ENCODE measurements around the gene OR10A2. TPM values are rescaled to one million over a fixed set of nuclear protein-coding genes. Genes with fewer than 3 reads are reported as not detected.
"Not testable (repeated sequence)": the region's sequence is repeated elsewhere in the genome, so short reads cannot be mapped to it uniquely, and the experiment has no call there.

OR10A2 gene
- total RNA-seq, 1 donor, result not detected

DNA sequence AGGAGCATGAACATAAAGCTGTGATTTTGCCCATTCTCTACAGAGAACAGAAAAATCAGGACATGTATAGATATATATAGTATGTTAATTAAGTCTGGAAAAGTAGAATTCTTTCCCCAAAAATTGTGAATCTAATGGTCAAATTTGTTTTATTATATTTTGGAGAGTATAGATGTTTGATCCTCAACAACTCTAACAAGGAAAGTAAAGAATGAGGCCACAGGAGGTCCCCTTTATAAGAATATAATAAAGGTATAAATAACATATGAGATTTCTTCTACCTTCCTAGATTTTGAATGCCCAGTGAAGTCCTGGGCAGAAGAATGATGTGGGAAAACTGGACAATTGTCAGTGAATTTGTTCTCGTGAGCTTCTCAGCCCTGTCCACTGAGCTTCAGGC lies 13.5 kb downstream of the OR10A2 start, which contains the start of gene OR10A4:
Gene OR10A4, plus strand, starts transcription at position 301 of the 400 bp plus-strand sequence. Its CDS starts 23 bp downstream, at position 324.
- TF ChIP-seq, protein P1, sequence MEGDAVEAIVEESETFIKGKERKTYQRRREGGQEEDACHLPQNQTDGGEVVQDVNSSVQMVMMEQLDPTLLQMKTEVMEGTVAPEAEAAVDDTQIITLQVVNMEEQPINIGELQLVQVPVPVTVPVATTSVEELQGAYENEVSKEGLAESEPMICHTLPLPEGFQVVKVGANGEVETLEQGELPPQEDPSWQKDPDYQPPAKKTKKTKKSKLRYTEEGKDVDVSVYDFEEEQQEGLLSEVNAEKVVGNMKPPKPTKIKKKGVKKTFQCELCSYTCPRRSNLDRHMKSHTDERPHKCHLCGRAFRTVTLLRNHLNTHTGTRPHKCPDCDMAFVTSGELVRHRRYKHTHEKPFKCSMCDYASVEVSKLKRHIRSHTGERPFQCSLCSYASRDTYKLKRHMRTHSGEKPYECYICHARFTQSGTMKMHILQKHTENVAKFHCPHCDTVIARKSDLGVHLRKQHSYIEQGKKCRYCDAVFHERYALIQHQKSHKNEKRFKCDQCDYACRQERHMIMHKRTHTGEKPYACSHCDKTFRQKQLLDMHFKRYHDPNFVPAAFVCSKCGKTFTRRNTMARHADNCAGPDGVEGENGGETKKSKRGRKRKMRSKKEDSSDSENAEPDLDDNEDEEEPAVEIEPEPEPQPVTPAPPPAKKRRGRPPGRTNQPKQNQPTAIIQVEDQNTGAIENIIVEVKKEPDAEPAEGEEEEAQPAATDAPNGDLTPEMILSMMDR (IDR thresholded peaks at IDR 0.05; ENCODE audit: insufficient read depth, low read length), result no peak
- DNase-seq (ENCODE audit: low read depth), result no peak
- H3K4me3 ChIP-seq (ENCODE audit: low read depth, low read length), result no peak within 1 kb of the TSS

DNA sequence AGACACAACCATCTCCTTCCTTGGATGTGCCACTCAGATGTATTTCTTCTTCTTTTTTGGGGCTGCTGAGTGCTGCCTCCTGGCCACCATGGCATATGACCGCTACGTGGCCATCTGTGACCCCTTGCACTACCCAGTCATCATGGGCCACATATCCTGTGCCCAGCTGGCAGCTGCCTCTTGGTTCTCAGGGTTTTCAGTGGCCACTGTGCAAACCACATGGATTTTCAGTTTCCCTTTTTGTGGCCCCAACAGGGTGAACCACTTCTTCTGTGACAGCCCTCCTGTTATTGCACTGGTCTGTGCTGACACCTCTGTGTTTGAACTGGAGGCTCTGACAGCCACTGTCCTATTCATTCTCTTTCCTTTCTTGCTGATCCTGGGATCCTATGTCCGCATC lies 14.1 kb downstream of the OR10A2 start:
- TF ChIP-seq, protein P1 (IDR thresholded peaks at IDR 0.05; ENCODE audit: insufficient read depth, low read length), result no peak
- H3K4me3 ChIP-seq (ENCODE audit: low read depth, low read length), result no peak overlapping the region
- DNase-seq (ENCODE audit: low read depth), result no peak

DNA sequence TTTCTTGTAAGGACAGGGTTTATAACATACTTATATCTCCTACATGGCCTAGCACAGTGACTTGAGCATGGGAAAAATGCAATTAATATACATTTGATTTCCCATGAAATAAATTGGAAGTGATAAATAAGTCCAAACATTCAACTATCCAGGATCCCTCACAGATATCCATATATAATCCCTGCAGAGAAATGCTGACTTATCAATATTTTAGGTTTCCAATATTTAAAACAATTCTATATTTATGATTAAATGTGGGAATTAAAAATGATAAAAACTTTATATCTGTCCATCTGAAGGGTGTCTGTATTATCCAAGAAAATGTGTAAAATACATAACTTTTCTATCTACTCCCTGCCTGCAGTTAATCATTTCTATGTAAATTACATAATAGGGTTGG lies 19.9 kb downstream of the OR10A2 start:
- TF ChIP-seq, protein P1 (IDR thresholded peaks at IDR 0.05; ENCODE audit: insufficient read depth, low read length), result no peak
- H3K4me3 ChIP-seq (ENCODE audit: low read depth, low read length), result no peak overlapping the region
- DNase-seq (ENCODE audit: low read depth), result no peak

DNA sequence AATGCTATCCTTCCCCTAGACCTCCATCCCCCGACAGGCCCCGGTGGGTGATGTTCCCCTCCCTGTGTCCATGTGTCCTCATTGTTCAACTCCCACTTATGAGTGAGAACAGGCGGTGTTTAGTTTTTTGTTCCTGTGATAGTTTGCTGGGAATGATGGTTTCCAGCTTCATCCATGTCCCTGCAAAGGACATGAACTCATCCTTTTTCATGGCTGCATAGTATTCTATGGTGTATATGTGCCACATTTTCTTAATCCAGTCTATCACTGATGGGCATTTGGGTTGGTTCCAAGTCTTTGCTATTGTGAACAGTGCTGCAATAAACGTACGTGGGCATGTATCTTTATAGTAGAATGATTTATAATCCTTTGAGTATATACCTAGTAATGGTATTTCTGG lies 24.9 kb downstream of the OR10A2 start:
- not testable (repeated sequence) for DNase-seq (ENCODE audit: low read depth); H3K4me3 ChIP-seq (ENCODE audit: low read depth, low read length)

DNA sequence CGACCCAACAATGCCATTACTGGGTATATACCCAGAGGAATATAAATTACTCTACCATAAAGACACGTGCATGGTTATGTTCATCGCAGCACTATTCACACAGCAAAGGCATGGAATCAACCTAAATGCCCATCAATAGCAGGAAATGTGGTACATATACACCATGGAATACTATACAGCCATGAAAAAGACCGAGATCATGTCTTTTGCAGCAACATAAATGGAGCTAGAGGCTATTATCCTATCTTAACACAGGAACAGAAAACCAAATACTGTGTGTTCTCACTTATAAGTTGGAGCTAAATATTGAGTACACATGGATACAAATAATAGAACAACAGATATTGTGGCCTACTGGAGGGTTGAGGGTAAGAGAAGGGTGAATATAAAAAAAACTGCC lies 26.0 kb downstream of the OR10A2 start:
- DNase-seq (ENCODE audit: low read depth), result no peak
- no peak overlapping the region for H3K4me3 ChIP-seq (ENCODE audit: low read depth, low read length)
- TF ChIP-seq, protein P1 (IDR thresholded peaks at IDR 0.05; ENCODE audit: insufficient read depth, low read length), result no peak

DNA sequence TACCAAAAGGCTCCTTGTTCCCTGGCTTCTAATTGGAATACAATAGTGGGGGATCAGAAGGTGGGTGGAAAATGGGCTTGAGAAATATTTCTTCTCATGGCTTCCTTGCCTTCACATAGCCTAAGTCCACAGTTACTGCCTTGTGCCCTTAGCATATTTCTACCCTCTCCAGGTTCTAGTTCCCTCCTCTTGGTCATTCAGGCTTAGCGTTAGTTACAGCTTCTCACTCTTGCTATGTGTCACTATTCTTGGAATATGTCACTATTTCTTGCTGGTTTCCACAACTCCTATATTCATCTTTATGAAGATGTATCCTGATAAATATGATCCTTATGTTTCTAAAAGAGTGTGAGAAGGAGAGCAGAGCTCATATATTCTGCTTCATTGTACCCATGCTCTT lies 27.0 kb downstream of the OR10A2 start:
- no peak for DNase-seq (ENCODE audit: low read depth)
- no peak overlapping the region for H3K4me3 ChIP-seq (ENCODE audit: low read depth, low read length)
- TF ChIP-seq, protein P1 (IDR thresholded peaks at IDR 0.05; ENCODE audit: insufficient read depth, low read length), result no peak

DNA sequence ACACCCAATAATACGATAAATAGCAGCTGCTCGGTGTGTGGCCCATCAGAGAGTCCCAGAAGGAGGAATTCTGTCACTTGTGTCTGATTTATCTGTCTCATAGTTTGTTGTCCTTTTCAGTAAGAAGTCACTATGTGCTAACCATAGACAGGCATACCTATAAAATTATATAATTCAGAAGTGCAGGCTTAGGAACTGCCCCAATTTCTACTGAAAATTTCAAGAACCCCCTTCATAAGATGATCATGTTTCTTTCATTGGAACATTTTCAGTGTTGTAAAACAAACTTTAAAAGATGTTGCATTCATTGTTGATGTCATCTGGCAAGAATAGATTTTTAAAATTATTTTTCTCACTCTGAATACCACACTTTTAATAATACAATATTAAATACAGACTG lies 29.5 kb downstream of the OR10A2 start, which contains the start of gene OR2D2:
Gene OR2D2, minus strand, starts transcription at position 101 of the 400 bp plus-strand sequence. Its CDS starts 0 bp downstream, at position 101.
- DNase-seq (ENCODE audit: low read depth), result no peak
- no peak within 1 kb of the TSS for H3K4me3 ChIP-seq (ENCODE audit: low read depth, low read length)
- TF ChIP-seq, protein P1 (IDR thresholded peaks at IDR 0.05; ENCODE audit: insufficient read depth, low read length), result no peak

All from fibroblast of the aortic adventitia (primary cell).